OCI-LY1 (cell line): ENCODE results near the gene CLDN9.

Source experiments
- EZH2 ChIP-seq: fragments of 200-600 bp; sonication (generic), shearing (Covaris generic); IDR thresholded peaks from 2 replicates; pipeline ENCODE4 v1.8.0; 2017; ENCODE audit warnings: borderline replicate concordance, mixed run types, mild to moderate bottlenecking, antibody characterized with exemption, low read length, moderate library complexity, mixed read lengths
- TF ChIP-seq, protein P1 (sequence below): fragments of 200-600 bp; sonication (generic), shearing (Covaris generic); IDR thresholded peaks from 2 replicates; pipeline ENCODE4 v1.5.1; 2017; ENCODE audit warnings: mild to moderate bottlenecking, antibody characterized with exemption, low read length, moderate library complexity, mixed read lengths

DNA sequence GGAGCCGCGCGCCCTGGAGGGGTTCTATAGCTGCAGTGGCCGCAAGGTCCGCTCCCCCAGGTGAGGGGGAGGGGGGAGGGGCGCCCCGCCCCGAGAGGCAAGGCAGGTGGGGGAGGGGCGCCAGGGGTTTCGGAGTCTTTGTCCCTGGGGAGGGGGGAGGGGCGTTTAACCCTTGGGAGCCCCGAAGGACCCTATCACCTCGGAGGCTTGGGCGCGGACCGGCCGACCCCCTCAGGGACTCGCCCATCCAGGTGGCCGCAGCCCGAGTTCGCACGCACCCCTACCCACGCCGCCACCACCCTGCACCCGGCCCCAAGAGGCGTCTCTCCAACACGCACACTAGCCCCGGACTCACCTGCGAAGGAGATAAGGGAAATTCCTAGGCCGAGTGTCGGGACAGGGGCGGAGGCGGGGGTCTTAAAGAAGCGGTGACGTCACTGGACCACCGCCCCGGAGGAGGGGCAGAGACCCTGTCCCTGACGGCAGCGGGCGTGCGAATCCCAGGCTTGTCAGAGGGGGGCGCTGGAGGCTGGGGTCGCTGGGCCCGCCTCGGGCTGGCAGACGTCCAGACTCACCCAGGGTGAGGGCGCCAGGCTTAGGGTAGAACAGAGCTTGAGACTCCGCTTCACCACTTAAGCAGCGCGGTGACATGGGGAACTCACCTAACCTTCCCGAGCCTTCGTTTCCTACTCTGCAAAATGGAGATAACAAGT, 5.2 kb downstream of the CLDN9 start, which contains the start of gene CLDN6:
- TF ChIP-seq, protein P1, sequence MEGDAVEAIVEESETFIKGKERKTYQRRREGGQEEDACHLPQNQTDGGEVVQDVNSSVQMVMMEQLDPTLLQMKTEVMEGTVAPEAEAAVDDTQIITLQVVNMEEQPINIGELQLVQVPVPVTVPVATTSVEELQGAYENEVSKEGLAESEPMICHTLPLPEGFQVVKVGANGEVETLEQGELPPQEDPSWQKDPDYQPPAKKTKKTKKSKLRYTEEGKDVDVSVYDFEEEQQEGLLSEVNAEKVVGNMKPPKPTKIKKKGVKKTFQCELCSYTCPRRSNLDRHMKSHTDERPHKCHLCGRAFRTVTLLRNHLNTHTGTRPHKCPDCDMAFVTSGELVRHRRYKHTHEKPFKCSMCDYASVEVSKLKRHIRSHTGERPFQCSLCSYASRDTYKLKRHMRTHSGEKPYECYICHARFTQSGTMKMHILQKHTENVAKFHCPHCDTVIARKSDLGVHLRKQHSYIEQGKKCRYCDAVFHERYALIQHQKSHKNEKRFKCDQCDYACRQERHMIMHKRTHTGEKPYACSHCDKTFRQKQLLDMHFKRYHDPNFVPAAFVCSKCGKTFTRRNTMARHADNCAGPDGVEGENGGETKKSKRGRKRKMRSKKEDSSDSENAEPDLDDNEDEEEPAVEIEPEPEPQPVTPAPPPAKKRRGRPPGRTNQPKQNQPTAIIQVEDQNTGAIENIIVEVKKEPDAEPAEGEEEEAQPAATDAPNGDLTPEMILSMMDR = peak; percentile 75
- TF ChIP-seq EZH2 = no peak
